ENCODE data around the gene ADAMTS16. TPM values are rescaled to one million over a fixed set of nuclear protein-coding genes. Genes with fewer than 3 reads are reported as not detected.

Gene ADAMTS16
- total RNA-seq, 1 experiment from 2014 or later = 0.11 TPM

- Histone ChIP-seq H3K36me3 (ENCODE audit: control insufficient read depth, insufficient read depth, low read length) (no peaks in the 10 kb centered on the region), H3K4me3 (ENCODE audit: low read depth, low read length) (no peak overlapping the region), H3K9me3 (no peaks in the 10 kb centered on the region), H3K27me3 (replicated peaks; ENCODE audit: control insufficient read depth, insufficient read depth, low read length) (no peaks in the 10 kb centered on the region), H3K4me1 (no peaks in the 10 kb centered on the region)
- Mint-ChIP-seq H3K27me3 (ENCODE audit: insufficient read depth, unreplicated experiment) (peaks cover 3% of the 10 kb centered on the region), H3K27ac (ENCODE audit: unreplicated experiment) (no peak overlapping the region), H3K4me3 (ENCODE audit: unreplicated experiment) (no peak overlapping the region), H3K9me3 (ENCODE audit: unreplicated experiment) (peaks cover 24% of the 10 kb centered on the region), H3K4me1 (ENCODE audit: low read depth, unreplicated experiment) (no peaks in the 10 kb centered on the region), H3K36me3 (ENCODE audit: insufficient read depth, unreplicated experiment) (no peaks in the 10 kb centered on the region)
- ChIA-PET CTCF (no interaction called here), POLR2A (no interaction called here)
- intact Hi-C loops (cut with micrococcal nuclease; ENCODE audit: unreplicated experiment) = no loop called here
- no TSS peak for BruUV-seq (replicated peaks)
- TF ChIP-seq CTCF (IDR thresholded peaks at IDR 0.05; ENCODE audit: insufficient read depth in 1 of 2, low read depth in 1 of 2, low read length in 1 of 2, severe bottlenecking in 1 of 2, unreplicated experiment in 1 of 2) = no peak
- no peak for DNase-seq
Observed at GRCh38 chr5:5169466-5169865, 29.3 kb downstream of the ADAMTS16 start.

DNA sequence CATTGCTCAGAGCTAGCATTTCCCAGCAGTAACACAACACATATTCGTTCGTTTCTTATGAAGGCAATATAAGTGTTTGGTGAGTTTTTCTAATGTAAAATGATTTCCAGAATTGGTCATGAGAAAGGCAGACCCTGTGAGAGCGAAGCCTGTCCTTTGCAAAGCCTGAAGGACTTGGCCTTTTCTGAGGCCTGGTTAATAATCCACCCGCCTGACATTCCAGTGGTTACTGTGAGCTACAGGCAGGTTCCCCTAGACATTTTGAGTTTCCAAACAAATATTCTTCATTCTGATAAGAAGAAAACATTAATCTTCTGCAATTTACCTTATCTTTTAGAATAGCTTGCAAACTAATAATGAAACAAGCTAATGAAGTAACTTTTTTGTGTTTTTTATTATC, 38.0 kb downstream of the ADAMTS16 start:
- peaks cover 14% of the 10 kb centered on the region for H3K9me3 Mint-ChIP-seq (ENCODE audit: unreplicated experiment)
- no peaks in the 10 kb centered on the region for H3K36me3 Mint-ChIP-seq (ENCODE audit: insufficient read depth, unreplicated experiment)
- H3K27me3 Mint-ChIP-seq (ENCODE audit: insufficient read depth, unreplicated experiment) = no peaks in the 10 kb centered on the region
- H3K9me3 ChIP-seq = no peaks in the 10 kb centered on the region
- ChIA-PET CTCF (no interaction called here), POLR2A (no interaction called here)
- TF ChIP-seq CTCF (IDR thresholded peaks at IDR 0.05; ENCODE audit: insufficient read depth in 1 of 2, low read depth in 1 of 2, low read length in 1 of 2, severe bottlenecking in 1 of 2, unreplicated experiment in 1 of 2) = no peak
- intact Hi-C loops (cut with micrococcal nuclease; ENCODE audit: unreplicated experiment) = no loop called here
- H3K4me1 Mint-ChIP-seq (ENCODE audit: low read depth, unreplicated experiment) = peaks cover 8% of the 10 kb centered on the region
- H3K4me3 ChIP-seq (ENCODE audit: low read depth, low read length) = no peak overlapping the region
- peak; percentile 54 to 61 for DNase-seq
- H3K36me3 ChIP-seq (ENCODE audit: control insufficient read depth, insufficient read depth, low read length) = no peaks in the 10 kb centered on the region
- BruUV-seq (replicated peaks) = no TSS peak
- H3K4me1 ChIP-seq = peaks cover 10% of the 10 kb centered on the region
- H3K27me3 ChIP-seq (replicated peaks; ENCODE audit: control insufficient read depth, insufficient read depth, low read length) = no peaks in the 10 kb centered on the region
- no peak overlapping the region for H3K4me3 Mint-ChIP-seq (ENCODE audit: unreplicated experiment)
- no peak overlapping the region for H3K27ac Mint-ChIP-seq (ENCODE audit: unreplicated experiment)

DNA sequence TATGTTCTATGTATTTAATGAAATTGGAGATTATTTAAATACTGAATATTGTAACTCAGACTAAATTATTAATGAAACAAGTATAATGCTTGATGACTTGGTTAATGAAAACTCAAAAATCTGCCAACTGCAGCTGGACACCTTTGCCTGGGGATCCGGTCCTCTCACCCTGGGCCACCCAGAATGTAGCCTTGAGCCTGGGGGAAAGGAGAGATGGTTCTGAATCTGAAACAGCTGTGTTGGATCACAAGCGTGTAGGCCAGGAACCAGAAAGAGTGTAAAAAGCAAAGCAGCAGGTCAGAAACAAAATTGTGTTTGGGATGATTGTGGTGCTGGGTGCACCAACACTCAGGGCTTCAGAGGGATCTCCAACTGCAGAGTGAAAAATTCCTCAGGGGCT, 38.5 kb downstream of the ADAMTS16 start:
- peaks cover 12% of the 10 kb centered on the region for H3K9me3 Mint-ChIP-seq (ENCODE audit: unreplicated experiment)
- no peaks in the 10 kb centered on the region for H3K36me3 ChIP-seq (ENCODE audit: control insufficient read depth, insufficient read depth, low read length)
- H3K36me3 Mint-ChIP-seq (ENCODE audit: insufficient read depth, unreplicated experiment) = no peaks in the 10 kb centered on the region
- POLR2A ChIA-PET = no interaction called here
- no peak overlapping the region for H3K4me3 Mint-ChIP-seq (ENCODE audit: unreplicated experiment)
- H3K4me1 ChIP-seq = peaks cover 10% of the 10 kb centered on the region
- H3K27me3 Mint-ChIP-seq (ENCODE audit: insufficient read depth, unreplicated experiment) = no peaks in the 10 kb centered on the region
- CTCF ChIA-PET = no interaction called here
- H3K4me3 ChIP-seq (ENCODE audit: low read depth, low read length) = no peak overlapping the region
- H3K27ac Mint-ChIP-seq (ENCODE audit: unreplicated experiment) = no peak overlapping the region
- H3K27me3 ChIP-seq (replicated peaks; ENCODE audit: control insufficient read depth, insufficient read depth, low read length) = no peaks in the 10 kb centered on the region
- TF ChIP-seq CTCF (IDR thresholded peaks at IDR 0.05; ENCODE audit: insufficient read depth in 1 of 2, low read depth in 1 of 2, low read length in 1 of 2, severe bottlenecking in 1 of 2, unreplicated experiment in 1 of 2) = no peak
- H3K4me1 Mint-ChIP-seq (ENCODE audit: low read depth, unreplicated experiment) = peaks cover 8% of the 10 kb centered on the region
- no TSS peak for BruUV-seq (replicated peaks)
- intact Hi-C loops (cut with micrococcal nuclease; ENCODE audit: unreplicated experiment) = no loop called here
- no peak for DNase-seq
- H3K9me3 ChIP-seq = no peaks in the 10 kb centered on the region

All from Caco-2 (cell line).